LNCaP clone FGC (cell line): Measurements from ENCODE around the gene PLXNA1.

ENCODE experiments used
- DNase-seq: peaks from one replicate; pipeline ENCODE4 v3.0.0-alpha.2; 2011; ENCODE audit warnings: low read depth
- H3K4me3 ChIP-seq: 2 replicates; pipeline ENCODE4 v1.5.1; 2011; ENCODE audit warnings: mild to moderate bottlenecking, low read depth, low read length, control low read depth
- TF ChIP-seq, protein P1 (sequence below): IDR thresholded peaks from 2 replicates; pipeline ENCODE4 v1.5.1; 2012; ENCODE audit warnings: mild to moderate bottlenecking; ENCODE audit not compliant: control insufficient read depth, insufficient read depth; ENCODE audit errors: extremely low read depth

Gene PLXNA1

DNA sequence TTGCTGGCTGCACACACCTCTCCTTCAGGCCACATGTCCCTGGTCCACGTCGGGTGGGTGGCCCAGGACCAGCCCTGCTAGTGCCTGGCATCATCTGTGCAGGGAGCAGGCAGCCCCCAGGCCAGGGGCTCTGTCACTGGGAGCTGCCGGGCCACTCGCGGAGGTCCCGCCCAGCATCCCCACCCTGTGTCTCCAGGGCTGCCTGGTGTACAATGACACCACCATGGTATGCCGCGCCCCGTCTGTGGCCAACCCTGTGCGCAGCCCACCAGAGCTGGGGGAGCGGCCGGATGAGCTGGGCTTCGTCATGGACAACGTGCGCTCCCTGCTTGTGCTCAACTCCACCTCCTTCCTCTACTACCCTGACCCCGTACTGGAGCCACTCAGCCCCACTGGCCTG lies 34.3 kb downstream of the PLXNA1 start:
- no peak overlapping the region for H3K4me3 ChIP-seq
- TF ChIP-seq, protein P1, sequence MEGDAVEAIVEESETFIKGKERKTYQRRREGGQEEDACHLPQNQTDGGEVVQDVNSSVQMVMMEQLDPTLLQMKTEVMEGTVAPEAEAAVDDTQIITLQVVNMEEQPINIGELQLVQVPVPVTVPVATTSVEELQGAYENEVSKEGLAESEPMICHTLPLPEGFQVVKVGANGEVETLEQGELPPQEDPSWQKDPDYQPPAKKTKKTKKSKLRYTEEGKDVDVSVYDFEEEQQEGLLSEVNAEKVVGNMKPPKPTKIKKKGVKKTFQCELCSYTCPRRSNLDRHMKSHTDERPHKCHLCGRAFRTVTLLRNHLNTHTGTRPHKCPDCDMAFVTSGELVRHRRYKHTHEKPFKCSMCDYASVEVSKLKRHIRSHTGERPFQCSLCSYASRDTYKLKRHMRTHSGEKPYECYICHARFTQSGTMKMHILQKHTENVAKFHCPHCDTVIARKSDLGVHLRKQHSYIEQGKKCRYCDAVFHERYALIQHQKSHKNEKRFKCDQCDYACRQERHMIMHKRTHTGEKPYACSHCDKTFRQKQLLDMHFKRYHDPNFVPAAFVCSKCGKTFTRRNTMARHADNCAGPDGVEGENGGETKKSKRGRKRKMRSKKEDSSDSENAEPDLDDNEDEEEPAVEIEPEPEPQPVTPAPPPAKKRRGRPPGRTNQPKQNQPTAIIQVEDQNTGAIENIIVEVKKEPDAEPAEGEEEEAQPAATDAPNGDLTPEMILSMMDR, result no peak

DNA sequence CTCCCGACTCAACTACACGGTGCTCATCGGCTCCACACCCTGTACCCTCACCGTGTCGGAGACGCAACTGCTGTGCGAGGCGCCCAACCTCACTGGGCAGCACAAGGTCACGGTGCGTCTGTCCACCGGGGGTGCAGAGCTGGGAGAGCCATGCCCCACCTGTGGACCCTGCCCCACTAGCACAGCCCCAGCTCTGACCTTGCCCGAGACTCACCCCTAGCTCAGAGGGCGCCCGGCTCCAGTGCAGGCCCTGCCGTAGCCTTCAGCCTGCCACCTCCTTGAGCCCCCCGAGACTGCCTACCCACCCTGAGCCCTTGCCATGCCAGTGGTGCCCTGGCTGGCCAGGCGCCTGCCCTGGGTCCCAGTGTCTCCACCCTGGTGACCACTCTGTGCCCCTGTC lies 34.9 kb downstream of the PLXNA1 start:
- TF ChIP-seq, protein P1, result no peak
- DNase-seq, result no peak

More for the DNA sequence above, 34.3 kb downstream of the PLXNA1 start:
- no peak for DNase-seq

DNA sequence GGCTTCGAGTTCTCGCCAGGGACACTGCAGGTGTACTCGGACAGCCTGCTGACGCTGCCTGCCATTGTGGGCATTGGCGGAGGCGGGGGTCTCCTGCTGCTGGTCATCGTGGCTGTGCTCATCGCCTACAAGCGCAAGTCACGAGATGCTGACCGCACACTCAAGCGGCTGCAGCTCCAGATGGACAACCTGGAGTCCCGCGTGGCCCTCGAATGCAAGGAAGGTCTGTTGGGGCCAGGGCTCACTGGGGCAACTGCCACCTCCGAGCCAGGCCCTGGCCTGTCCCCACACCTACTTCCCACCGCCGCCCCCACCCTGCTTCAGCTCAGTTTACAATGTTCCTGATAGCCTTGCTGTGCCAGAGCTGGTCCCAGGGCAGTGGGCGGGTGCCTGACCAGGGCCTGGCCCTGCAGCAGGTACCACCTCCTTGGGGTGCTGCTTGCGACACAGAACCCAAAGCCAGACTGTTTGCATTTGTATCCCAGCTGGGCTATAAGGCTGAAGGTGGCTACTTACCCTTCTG lies 35.5 kb downstream of the PLXNA1 start:
- no peak overlapping the region for H3K4me3 ChIP-seq
- no peak for DNase-seq
- TF ChIP-seq, protein P1, result no peak

More for the DNA sequence above, 34.9 kb downstream of the PLXNA1 start:
- no peak overlapping the region for H3K4me3 ChIP-seq

DNA sequence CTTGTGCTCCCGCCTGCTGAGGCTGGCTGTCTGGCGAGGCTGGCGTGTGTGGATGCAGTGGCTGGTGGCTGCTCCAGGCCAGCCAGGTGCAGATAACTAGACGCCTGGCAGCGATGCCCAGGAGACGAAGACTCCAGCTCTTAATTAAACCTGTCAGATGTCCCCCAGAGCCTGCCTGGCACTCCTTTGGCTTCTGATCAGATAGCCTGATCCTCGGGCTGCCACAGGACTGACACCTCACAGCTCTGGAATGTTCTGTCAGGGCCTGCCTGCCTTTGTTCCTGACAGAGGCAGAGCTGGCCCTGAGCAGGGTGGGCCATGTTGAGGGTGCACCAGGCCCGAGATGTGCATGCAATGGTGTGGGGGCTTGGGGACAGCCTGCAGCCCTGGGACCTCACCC lies 36.5 kb downstream of the PLXNA1 start:
- no peak for DNase-seq
- no peak overlapping the region for H3K4me3 ChIP-seq
- TF ChIP-seq, protein P1, result no peak

DNA sequence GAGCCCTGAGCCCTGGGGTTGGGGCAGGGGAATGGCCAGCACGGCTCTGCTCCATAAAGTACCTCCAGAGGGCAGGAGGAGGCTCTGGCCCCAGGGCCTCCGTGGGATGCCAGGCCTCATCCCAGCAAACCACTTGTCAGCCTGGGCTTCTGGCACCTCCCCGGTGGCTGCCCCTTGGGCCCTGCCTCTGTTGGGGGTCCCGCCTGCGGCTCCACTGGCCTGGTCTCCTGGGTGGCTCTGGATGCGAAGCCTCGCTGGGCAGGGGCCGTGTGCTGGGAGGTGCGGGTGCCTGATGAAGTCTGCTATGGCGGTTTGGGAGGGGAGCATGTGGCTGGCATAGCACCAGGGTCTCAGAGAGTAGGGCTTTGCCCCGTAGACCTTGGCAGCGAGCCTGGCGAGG lies 37.6 kb downstream of the PLXNA1 start:
- no peak overlapping the region for H3K4me3 ChIP-seq
- no peak for DNase-seq
- TF ChIP-seq, protein P1, result no peak

DNA sequence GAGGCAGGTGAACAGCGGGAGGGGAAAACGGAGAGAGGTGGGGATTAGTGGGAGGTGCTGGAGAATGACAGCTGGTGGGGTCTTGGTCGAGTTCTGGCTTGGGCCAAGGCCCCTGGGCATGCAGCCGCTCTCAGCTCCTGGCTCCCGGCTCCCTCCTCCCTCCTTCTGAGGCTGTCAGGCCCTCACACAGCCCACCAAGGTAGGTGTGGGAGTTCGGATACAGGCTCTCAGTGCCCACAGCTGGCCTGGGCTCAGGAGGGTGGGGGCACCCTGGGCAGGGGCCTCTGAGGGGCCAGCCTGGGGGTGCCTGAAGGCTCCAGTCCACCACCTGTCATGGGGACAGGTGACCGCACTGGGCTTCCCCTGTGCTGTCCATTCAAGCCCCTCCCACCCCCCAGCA lies 39.9 kb downstream of the PLXNA1 start:
- H3K4me3 ChIP-seq, result no peak overlapping the region
- no peak for DNase-seq
- TF ChIP-seq, protein P1, result no peak

DNA sequence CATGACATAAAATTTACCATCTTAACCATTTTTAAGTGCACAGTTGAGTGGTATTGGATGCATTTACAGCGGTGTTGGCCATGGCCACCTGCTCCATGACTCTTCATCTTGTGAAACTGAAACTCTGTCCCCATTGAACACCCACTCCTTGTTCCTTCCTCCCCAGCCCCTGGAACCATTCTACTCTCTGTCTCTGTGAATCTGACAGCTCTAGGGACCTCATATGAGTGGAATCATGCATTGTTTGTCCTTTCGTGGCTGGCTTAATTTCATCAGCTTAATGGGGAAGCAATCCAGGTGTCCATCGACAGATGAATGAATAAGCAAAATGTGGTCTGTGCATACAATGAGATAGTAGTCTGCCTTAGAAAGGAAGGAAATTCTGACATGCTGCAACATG lies 42.5 kb downstream of the PLXNA1 start:
- TF ChIP-seq, protein P1, result no peak
- no peak overlapping the region for H3K4me3 ChIP-seq
- no peak for DNase-seq
